HEK293 (cell line): ENCODE results near the gene JKAMP.

Experiments
- CTCF ChIA-PET: fragments of 350-600 bp; formaldehyde crosslinking; extraction: SDS; loops from one replicate; lab custom pipeline; 2021; ENCODE audit warnings: antibody characterized with exemption; lab: Yijun Ruan, JAX
- POLR2A ChIA-PET: fragments of 300-600 bp; formaldehyde crosslinking; extraction: SDS; loops from one replicate; lab custom pipeline; 2020; ENCODE audit warnings: antibody characterized with exemption, inconsistent platforms; lab: Yijun Ruan, JAX
- H3K27ac ChIP-seq: fragments of 200-500 bp; sonication (Bioruptor generic); 2 replicates; pipeline ENCODE4 v1.5.1; 2014; ENCODE audit warnings: low read depth, low read length, control low read depth, inconsistent platforms; ENCODE audit errors: extremely low read depth
- H3K36me3 ChIP-seq, 2 experiments: fragments of 200-500 bp in 1 of 2; sonication (Bioruptor generic) in 1 of 2; 1 replicate in 1 of 2; 2 replicates in 1 of 2; pipeline ENCODE4 v1.5.1; 2014 to 2017; ENCODE audit warnings: inconsistent platforms in 2 of 2, low read length in 2 of 2; ENCODE audit not compliant: control insufficient read depth in 2 of 2, insufficient read depth in 1 of 2
- H3K4me1 ChIP-seq: fragments of 200-500 bp; sonication (Bioruptor generic); 2 replicates; pipeline ENCODE4 v1.5.1; 2014; ENCODE audit warnings: mild to moderate bottlenecking, low read length, inconsistent platforms; ENCODE audit not compliant: control insufficient read depth, insufficient read depth
- H3K4me3 ChIP-seq: 2 replicates; pipeline ENCODE4 v1.5.1; 2011; ENCODE audit warnings: low read depth, mild to moderate bottlenecking, control low read depth, low read length, moderate library complexity
- H3K9me3 ChIP-seq: fragments of 200-500 bp; sonication (Bioruptor generic); 2 replicates; pipeline ENCODE4 v1.5.1; 2014; ENCODE audit warnings: low read depth, low read length, inconsistent platforms; ENCODE audit not compliant: control insufficient read depth, insufficient read depth
- RBAK ChIP-seq: fragments of 450-650 bp; formaldehyde crosslinking; IDR thresholded peaks from 2 replicates; pipeline ENCODE4 v1.5.1; 2016; ENCODE audit warnings: missing biosample characterization, missing genetic modification characterization
- ZBTB1 ChIP-seq: fragments of 450-650 bp; formaldehyde crosslinking; IDR thresholded peaks from 2 replicates; pipeline ENCODE4 v1.5.1; 2016; ENCODE audit warnings: missing biosample characterization, missing genetic modification characterization
- ZBTB17 ChIP-seq: fragments of 450-650 bp; formaldehyde crosslinking; IDR thresholded peaks from 2 replicates; pipeline ENCODE4 v1.5.1; 2016; ENCODE audit warnings: missing biosample characterization, missing genetic modification characterization
- ZBTB48 ChIP-seq: fragments of 450-650 bp; formaldehyde crosslinking; IDR thresholded peaks from 2 replicates; pipeline ENCODE4 v1.5.1; 2016; ENCODE audit warnings: missing biosample characterization, missing genetic modification characterization
- ZFP3 ChIP-seq: fragments of 450-650 bp; formaldehyde crosslinking; IDR thresholded peaks from 2 replicates; pipeline ENCODE4 v1.5.1; 2016; ENCODE audit warnings: low read depth, missing biosample characterization, missing genetic modification characterization
- ZNF169 ChIP-seq: fragments of 450-650 bp; formaldehyde crosslinking; IDR thresholded peaks from 2 replicates; pipeline ENCODE4 v1.5.1; 2016; ENCODE audit warnings: missing biosample characterization, missing genetic modification characterization
- ZNF175 ChIP-seq: fragments of 450-650 bp; formaldehyde crosslinking; IDR thresholded peaks from 2 replicates; pipeline ENCODE4 v1.5.1; 2016; ENCODE audit warnings: missing biosample characterization, missing genetic modification characterization
- ZNF501 ChIP-seq: fragments of 450-650 bp; formaldehyde crosslinking; IDR thresholded peaks from 2 replicates; pipeline ENCODE4 v1.5.1; 2016; ENCODE audit warnings: missing biosample characterization, missing genetic modification characterization
- ZNF585B ChIP-seq: fragments of 450-650 bp; formaldehyde crosslinking; IDR thresholded peaks from 2 replicates; pipeline ENCODE4 v1.5.1; 2016; ENCODE audit warnings: missing biosample characterization, missing genetic modification characterization
- ZNF677 ChIP-seq: fragments of 450-650 bp; IDR thresholded peaks from 2 replicates; pipeline ENCODE4 v1.5.0; 2018; ENCODE audit warnings: missing biosample characterization, mild to moderate bottlenecking, missing genetic modification characterization, moderate library complexity
- TF ChIP-seq, protein P1 (sequence below): fragments of 450-650 bp; formaldehyde crosslinking; IDR thresholded peaks from 2 replicates; pipeline ENCODE4 v1.5.1; 2016; ENCODE audit warnings: missing biosample characterization, missing genetic modification characterization, borderline replicate concordance
- TF ChIP-seq, protein P2 (sequence below): fragments of 450-650 bp; formaldehyde crosslinking; IDR thresholded peaks from 2 replicates; pipeline ENCODE4 v1.5.1; 2017; ENCODE audit warnings: missing biosample characterization, missing genetic modification characterization
- TF ChIP-seq, protein P3 (sequence below): fragments of 450-650 bp; formaldehyde crosslinking; IDR thresholded peaks from 2 replicates; pipeline ENCODE4 v1.5.1; 2016; ENCODE audit warnings: missing biosample characterization, missing genetic modification characterization
- TF ChIP-seq, protein P4 (sequence below): fragments of 450-650 bp; formaldehyde crosslinking; IDR thresholded peaks from 2 replicates; pipeline ENCODE4 v1.5.1; 2016; ENCODE audit warnings: missing biosample characterization, missing genetic modification characterization

JKAMP gene

DNA sequence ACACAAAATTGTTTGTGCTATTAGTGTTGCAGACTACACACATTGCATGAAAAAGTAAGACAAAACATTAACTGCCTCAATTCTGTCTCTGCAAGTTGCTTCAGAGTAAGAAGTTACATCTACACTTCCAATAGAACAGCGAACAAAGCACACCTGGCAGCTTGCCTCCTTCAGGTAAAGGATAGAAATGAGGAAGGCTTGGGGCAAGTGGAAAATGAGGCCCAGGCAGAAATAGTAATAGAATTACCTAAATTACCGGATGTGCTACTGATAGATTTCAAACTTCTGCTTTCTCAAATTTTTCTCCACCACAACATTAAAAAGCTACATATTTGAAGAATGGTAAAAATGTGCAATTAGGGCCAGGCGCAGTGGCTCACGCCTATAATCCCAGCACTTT lies 54.6 kb downstream of the JKAMP start (continued):
- TF ChIP-seq, protein P1, sequence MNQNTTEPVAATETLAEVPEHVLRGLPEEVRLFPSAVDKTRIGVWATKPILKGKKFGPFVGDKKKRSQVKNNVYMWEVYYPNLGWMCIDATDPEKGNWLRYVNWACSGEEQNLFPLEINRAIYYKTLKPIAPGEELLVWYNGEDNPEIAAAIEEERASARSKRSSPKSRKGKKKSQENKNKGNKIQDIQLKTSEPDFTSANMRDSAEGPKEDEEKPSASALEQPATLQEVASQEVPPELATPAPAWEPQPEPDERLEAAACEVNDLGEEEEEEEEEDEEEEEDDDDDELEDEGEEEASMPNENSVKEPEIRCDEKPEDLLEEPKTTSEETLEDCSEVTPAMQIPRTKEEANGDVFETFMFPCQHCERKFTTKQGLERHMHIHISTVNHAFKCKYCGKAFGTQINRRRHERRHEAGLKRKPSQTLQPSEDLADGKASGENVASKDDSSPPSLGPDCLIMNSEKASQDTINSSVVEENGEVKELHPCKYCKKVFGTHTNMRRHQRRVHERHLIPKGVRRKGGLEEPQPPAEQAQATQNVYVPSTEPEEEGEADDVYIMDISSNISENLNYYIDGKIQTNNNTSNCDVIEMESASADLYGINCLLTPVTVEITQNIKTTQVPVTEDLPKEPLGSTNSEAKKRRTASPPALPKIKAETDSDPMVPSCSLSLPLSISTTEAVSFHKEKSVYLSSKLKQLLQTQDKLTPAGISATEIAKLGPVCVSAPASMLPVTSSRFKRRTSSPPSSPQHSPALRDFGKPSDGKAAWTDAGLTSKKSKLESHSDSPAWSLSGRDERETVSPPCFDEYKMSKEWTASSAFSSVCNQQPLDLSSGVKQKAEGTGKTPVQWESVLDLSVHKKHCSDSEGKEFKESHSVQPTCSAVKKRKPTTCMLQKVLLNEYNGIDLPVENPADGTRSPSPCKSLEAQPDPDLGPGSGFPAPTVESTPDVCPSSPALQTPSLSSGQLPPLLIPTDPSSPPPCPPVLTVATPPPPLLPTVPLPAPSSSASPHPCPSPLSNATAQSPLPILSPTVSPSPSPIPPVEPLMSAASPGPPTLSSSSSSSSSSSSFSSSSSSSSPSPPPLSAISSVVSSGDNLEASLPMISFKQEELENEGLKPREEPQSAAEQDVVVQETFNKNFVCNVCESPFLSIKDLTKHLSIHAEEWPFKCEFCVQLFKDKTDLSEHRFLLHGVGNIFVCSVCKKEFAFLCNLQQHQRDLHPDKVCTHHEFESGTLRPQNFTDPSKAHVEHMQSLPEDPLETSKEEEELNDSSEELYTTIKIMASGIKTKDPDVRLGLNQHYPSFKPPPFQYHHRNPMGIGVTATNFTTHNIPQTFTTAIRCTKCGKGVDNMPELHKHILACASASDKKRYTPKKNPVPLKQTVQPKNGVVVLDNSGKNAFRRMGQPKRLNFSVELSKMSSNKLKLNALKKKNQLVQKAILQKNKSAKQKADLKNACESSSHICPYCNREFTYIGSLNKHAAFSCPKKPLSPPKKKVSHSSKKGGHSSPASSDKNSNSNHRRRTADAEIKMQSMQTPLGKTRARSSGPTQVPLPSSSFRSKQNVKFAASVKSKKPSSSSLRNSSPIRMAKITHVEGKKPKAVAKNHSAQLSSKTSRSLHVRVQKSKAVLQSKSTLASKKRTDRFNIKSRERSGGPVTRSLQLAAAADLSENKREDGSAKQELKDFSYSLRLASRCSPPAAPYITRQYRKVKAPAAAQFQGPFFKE (tag by site-specific recombination) = no peak
- TF ChIP-seq ZNF677 (tag by site-specific recombination) = no peak
- no peak for TF ChIP-seq ZBTB48 (tag by site-specific recombination)
- no peak for TF ChIP-seq ZNF175 (tag by site-specific recombination)

DNA sequence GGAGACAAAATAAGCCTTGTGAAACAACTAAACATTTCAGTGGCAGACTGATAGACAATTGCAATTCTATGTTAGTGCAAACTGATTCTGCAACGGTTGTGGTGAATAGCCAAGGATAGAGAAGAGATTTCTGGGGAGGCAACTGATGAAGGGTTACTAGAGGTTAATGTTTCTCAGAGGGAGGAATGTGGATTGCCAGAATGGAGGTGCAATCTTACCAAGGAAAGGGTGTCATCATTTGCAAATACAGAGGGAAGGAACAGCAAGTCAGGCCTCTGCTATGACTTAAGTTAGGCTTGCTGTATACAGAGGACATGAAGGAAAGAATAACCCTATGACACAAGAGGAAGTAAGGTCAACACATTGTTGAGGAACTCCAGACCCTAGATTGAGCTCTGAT lies 56.5 kb downstream of the JKAMP start:
- TF ChIP-seq ZBTB1 (no peak), ZNF501 (tag by site-specific recombination) (no peak), ZNF169 (tag by site-specific recombination) (no peak), ZNF585B (no peak)
- TF ChIP-seq, protein P2, sequence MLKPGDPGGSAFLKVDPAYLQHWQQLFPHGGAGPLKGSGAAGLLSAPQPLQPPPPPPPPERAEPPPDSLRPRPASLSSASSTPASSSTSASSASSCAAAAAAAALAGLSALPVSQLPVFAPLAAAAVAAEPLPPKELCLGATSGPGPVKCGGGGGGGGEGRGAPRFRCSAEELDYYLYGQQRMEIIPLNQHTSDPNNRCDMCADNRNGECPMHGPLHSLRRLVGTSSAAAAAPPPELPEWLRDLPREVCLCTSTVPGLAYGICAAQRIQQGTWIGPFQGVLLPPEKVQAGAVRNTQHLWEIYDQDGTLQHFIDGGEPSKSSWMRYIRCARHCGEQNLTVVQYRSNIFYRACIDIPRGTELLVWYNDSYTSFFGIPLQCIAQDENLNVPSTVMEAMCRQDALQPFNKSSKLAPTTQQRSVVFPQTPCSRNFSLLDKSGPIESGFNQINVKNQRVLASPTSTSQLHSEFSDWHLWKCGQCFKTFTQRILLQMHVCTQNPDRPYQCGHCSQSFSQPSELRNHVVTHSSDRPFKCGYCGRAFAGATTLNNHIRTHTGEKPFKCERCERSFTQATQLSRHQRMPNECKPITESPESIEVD (tag by site-specific recombination) = no peak
- TF ChIP-seq, protein P3, sequence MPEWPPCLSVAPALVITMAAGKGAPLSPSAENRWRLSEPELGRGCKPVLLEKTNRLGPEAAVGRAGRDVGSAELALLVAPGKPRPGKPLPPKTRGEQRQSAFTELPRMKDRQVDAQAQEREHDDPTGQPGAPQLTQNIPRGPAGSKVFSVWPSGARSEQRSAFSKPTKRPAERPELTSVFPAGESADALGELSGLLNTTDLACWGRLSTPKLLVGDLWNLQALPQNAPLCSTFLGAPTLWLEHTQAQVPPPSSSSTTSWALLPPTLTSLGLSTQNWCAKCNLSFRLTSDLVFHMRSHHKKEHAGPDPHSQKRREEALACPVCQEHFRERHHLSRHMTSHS (tag by site-specific recombination) = no peak
- TF ChIP-seq, all 188 proteins: peak for 0
- POLR2A ChIA-PET = no interaction called here
- H3K4me3 ChIP-seq = no peak overlapping the region
- H3K27ac ChIP-seq = no peak overlapping the region
- H3K36me3 ChIP-seq = no peaks in the 10 kb centered on the region; a peak in 1 of 3 replicates
- CTCF ChIA-PET = interaction anchor here (1.1 kb wide), 1 partner anchor 36 kb away, joined by 3 read pairs; the partner anchor contains the start of gene CCDC175
- H3K9me3 ChIP-seq = no peaks in the 10 kb centered on the region
- peaks cover 25% of the 10 kb centered on the region for H3K4me1 ChIP-seq

DNA sequence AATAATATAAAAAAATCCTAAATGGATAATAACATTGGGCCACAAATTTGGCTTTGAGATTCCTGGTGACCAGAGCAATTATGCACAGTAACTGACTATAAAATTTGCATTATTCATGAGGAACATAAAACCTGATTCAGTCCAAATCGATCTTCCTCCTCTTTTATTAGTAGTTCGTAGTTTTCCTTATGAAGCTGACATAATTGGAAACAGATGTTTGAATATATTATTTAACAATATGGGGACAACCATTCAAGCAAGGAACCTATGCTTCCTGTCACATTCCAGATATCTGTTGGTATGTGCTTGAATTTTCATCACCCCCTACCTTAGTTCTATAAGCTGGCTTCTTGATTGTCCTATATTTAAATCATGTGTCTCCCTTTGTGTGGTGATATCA lies 57.4 kb downstream of the JKAMP start:
- Histone ChIP-seq H3K9me3 (no peaks in the 10 kb centered on the region), H3K36me3 (no peaks in the 10 kb centered on the region; a peak in 1 of 3 replicates), H3K4me3 (no peak overlapping the region), H3K4me1 (peaks cover 25% of the 10 kb centered on the region), H3K27ac (no peak overlapping the region)
- TF ChIP-seq ZBTB17 (tag by site-specific recombination) = no peak
- TF ChIP-seq ZFP3 = no peak
- TF ChIP-seq RBAK = no peak
- TF ChIP-seq, protein P4, sequence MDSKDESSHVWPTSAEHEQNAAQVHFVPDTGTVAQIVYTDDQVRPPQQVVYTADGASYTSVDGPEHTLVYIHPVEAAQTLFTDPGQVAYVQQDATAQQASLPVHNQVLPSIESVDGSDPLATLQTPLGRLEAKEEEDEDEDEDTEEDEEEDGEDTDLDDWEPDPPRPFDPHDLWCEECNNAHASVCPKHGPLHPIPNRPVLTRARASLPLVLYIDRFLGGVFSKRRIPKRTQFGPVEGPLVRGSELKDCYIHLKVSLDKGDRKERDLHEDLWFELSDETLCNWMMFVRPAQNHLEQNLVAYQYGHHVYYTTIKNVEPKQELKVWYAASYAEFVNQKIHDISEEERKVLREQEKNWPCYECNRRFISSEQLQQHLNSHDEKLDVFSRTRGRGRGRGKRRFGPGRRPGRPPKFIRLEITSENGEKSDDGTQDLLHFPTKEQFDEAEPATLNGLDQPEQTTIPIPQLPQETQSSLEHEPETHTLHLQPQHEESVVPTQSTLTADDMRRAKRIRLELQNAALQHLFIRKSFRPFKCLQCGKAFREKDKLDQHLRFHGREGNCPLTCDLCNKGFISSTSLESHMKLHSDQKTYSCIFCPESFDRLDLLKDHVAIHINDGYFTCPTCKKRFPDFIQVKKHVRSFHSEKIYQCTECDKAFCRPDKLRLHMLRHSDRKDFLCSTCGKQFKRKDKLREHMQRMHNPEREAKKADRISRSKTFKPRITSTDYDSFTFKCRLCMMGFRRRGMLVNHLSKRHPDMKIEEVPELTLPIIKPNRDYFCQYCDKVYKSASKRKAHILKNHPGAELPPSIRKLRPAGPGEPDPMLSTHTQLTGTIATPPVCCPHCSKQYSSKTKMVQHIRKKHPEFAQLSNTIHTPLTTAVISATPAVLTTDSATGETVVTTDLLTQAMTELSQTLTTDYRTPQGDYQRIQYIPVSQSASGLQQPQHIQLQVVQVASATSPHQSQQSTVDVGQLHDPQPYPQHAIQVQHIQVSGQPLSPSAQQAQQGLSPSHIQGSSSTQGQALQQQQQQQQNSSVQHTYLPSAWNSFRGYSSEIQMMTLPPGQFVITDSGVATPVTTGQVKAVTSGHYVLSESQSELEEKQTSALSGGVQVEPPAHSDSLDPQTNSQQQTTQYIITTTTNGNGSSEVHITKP (tag by site-specific recombination) = peak; percentile 37; the same call in 1 of the 2 replicates
- POLR2A ChIA-PET = no interaction called here
- CTCF ChIA-PET = interaction anchor here (1.0 kb wide), 1 partner anchor 30 kb away, joined by 3 read pairs; no protein-coding TSS in a partner anchor
